Osteoblast (primary cell): ENCODE measurements around the gene NKAIN2. TPM values are rescaled to one million over a fixed set of nuclear protein-coding genes. Genes with fewer than 3 reads are reported as not detected.

Experiments
- DNase-seq: peaks from one replicate; pipeline ENCODE4 v3.0.0; 2011; ENCODE audit warnings: low spot score, mixed read lengths; ENCODE audit not compliant: insufficient read length; ENCODE audit errors: missing footprints
- H2AFZ ChIP-seq: 2 replicates; pipeline ENCODE4 v1.6.0; 2011; ENCODE audit warnings: mild to moderate bottlenecking, low read length
- H3K27ac ChIP-seq: 2 replicates; pipeline ENCODE4 v1.5.1; 2011; ENCODE audit warnings: mild to moderate bottlenecking, low read depth, low read length, moderate library complexity
- H3K27me3 ChIP-seq: 2 replicates; pipeline ENCODE4 v1.6.0; 2012; ENCODE audit warnings: mild to moderate bottlenecking, control low read depth, inconsistent platforms, low read length, moderate library complexity; ENCODE audit not compliant: insufficient read depth
- H3K36me3 ChIP-seq: 2 replicates; pipeline ENCODE4 v1.5.1; 2011; ENCODE audit warnings: mild to moderate bottlenecking, low read length, control low read depth, moderate library complexity; ENCODE audit not compliant: insufficient read depth
- H3K4me1 ChIP-seq: 2 replicates; pipeline ENCODE4 v1.5.1; 2011; ENCODE audit warnings: mild to moderate bottlenecking, low read length, control low read depth, moderate library complexity; ENCODE audit not compliant: insufficient read depth
- H3K4me2 ChIP-seq: 2 replicates; pipeline ENCODE4 v1.6.0; 2011; ENCODE audit warnings: mild to moderate bottlenecking, low read length; ENCODE audit not compliant: insufficient read depth
- H3K4me3 ChIP-seq: fragments of 200-600 bp; sonication (generic); 3 replicates; pipeline ENCODE4 v1.5.1; 2012; ENCODE audit warnings: mild to moderate bottlenecking, low read length, inconsistent platforms; ENCODE audit not compliant: insufficient read depth
- H3K79me2 ChIP-seq: 2 replicates; pipeline ENCODE4 v1.6.0; 2012; ENCODE audit warnings: mild to moderate bottlenecking, low read length, control low read depth, inconsistent platforms; ENCODE audit not compliant: insufficient read depth
- H3K9me3 ChIP-seq: 2 replicates; pipeline ENCODE4 v1.5.1; 2011; ENCODE audit warnings: low read depth, low read length, control low read depth
- H4K20me1 ChIP-seq: 2 replicates; pipeline ENCODE4 v1.6.0; 2012; ENCODE audit warnings: mild to moderate bottlenecking, low read length, control low read depth; ENCODE audit not compliant: insufficient read depth
- CTCF ChIP-seq: IDR thresholded peaks from 2 replicates; pipeline ENCODE4 v1.5.1; 2011; ENCODE audit warnings: mild to moderate bottlenecking, low read depth, low read length, moderate library complexity; ENCODE audit errors: extremely low read depth
- total RNA-seq: library from RNA; depleted of rRNA; stranded (reverse); fragments of >200 nt; gene quantifications from 2 replicates; pipeline ENCODE4 v1.2.3, GENCODE V29; 2012

NKAIN2 gene
- total RNA-seq, 1 donor: under 0.01 TPM

- Histone ChIP-seq H3K4me2 (no peak overlapping the region), H3K79me2 (no peaks in the 10 kb centered on the region), H2AFZ (no peak overlapping the region), H3K9me3 (no peaks in the 10 kb centered on the region), H3K27ac (no peak overlapping the region), H3K36me3 (no peaks in the 10 kb centered on the region), H3K4me1 (no peaks in the 10 kb centered on the region), H4K20me1 (no peaks in the 10 kb centered on the region), H3K4me3 (no peak overlapping the region), H3K27me3 (no peaks in the 10 kb centered on the region)
- TF ChIP-seq CTCF: no peak
- no peak for DNase-seq
Measured at GRCh38 chr6:124741341-124741740, 937.7 kb downstream of the NKAIN2 start.

DNA sequence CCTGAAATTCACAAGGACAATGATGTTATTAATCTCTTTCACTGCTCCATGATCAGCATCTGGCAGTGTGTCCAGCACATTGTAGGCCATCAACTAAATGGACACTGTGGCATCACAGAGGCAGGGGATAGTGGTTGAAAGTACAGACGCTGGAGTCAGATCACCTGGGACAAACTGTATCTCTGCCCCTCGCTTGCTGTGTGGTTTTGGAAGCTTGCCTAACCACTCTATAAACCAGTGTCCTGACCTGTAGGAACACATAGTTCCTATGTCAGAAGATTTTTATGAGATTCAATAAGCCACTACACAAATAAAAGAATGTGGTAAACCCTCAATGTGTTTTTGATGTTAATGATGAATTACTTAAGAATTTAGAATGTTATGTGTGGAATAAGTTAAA, 939.3 kb downstream of the NKAIN2 start:
- no peak overlapping the region for H3K27ac ChIP-seq
- no peak overlapping the region for H3K4me3 ChIP-seq
- no peak for TF ChIP-seq CTCF
- H3K4me2 ChIP-seq: no peak overlapping the region
- H3K36me3 ChIP-seq: no peaks in the 10 kb centered on the region
- no peak overlapping the region for H2AFZ ChIP-seq
- H4K20me1 ChIP-seq: no peaks in the 10 kb centered on the region
- no peaks in the 10 kb centered on the region for H3K79me2 ChIP-seq
- no peaks in the 10 kb centered on the region for H3K27me3 ChIP-seq
- H3K9me3 ChIP-seq: no peaks in the 10 kb centered on the region
- no peaks in the 10 kb centered on the region for H3K4me1 ChIP-seq
- DNase-seq: no peak

- H3K36me3 ChIP-seq: no peaks in the 10 kb centered on the region
- no peak overlapping the region for H3K27ac ChIP-seq
- no peak for TF ChIP-seq CTCF
- H3K4me2 ChIP-seq: no peak overlapping the region
- no peak overlapping the region for H2AFZ ChIP-seq
- H3K9me3 ChIP-seq: no peaks in the 10 kb centered on the region
- no peak for DNase-seq
- H3K79me2 ChIP-seq: no peaks in the 10 kb centered on the region
- H3K4me1 ChIP-seq: no peaks in the 10 kb centered on the region
- H4K20me1 ChIP-seq: no peaks in the 10 kb centered on the region
- H3K4me3 ChIP-seq: no peak overlapping the region
- no peaks in the 10 kb centered on the region for H3K27me3 ChIP-seq
Measured at GRCh38 chr6:124743420-124743819, 939.8 kb downstream of the NKAIN2 start.

- no peak overlapping the region for H2AFZ ChIP-seq
- no peak for TF ChIP-seq CTCF
- no peaks in the 10 kb centered on the region for H3K79me2 ChIP-seq
- no peak overlapping the region for H3K27ac ChIP-seq
- H3K9me3 ChIP-seq: no peaks in the 10 kb centered on the region
- H3K4me3 ChIP-seq: no peak overlapping the region
- no peaks in the 10 kb centered on the region for H3K36me3 ChIP-seq
- no peaks in the 10 kb centered on the region for H3K4me1 ChIP-seq
- H3K4me2 ChIP-seq: no peak overlapping the region
- no peaks in the 10 kb centered on the region for H3K27me3 ChIP-seq
- no peak for DNase-seq
- no peaks in the 10 kb centered on the region for H4K20me1 ChIP-seq
Measured at GRCh38 chr6:124747349-124747748, 943.7 kb downstream of the NKAIN2 start.
